Adrenal gland (tissue), 12 donors: ENCODE data around the gene MAPKBP1. TPM values are rescaled to one million over a fixed set of nuclear protein-coding genes. Genes with fewer than 3 reads are reported as not detected.

Experiments
- DNase-seq, 7 donors: peaks; one replicate each; pipeline ENCODE4 v3.0.0-alpha.2; 2019 to 2020
- H3K27ac ChIP-seq, 5 donors: fragments of 200-600 bp; sonication (generic) in 4 of 5; 1 replicate in 3 of 5; 2 replicates in 2 of 5; pipeline versions ENCODE4 v1.5.1 to v1.8.0; 2016 to 2020; ENCODE audit warnings: mild to moderate bottlenecking in 1 of 5
- H3K27me3 ChIP-seq: fragments of 200-600 bp; 2 replicates; pipeline ENCODE4 v1.8.0; 2021
- H3K36me3 ChIP-seq, 2 donors: fragments of 200-600 bp; replicated peaks in 1 of 2; 1 replicate in 1 of 2; 2 replicates in 1 of 2; pipeline versions ENCODE4 v1.5.1 to v1.8.0; 2018 to 2022
- H3K4me1 ChIP-seq, 2 donors: fragments of 200-600 bp; replicated peaks in 1 of 2; 1 replicate in 1 of 2; 2 replicates in 1 of 2; pipeline versions ENCODE4 v1.5.1 to v1.8.0; 2018 to 2021
- H3K4me3 ChIP-seq, 4 donors: fragments of 200-600 bp; sonication (generic) in 3 of 4; one replicate each; pipeline ENCODE4 v1.5.1; 2016 to 2018
- H3K9me3 ChIP-seq, 3 donors: fragments of 200-600 bp; sonication (generic) in 1 of 3; replicated peaks in 1 of 3; 1 replicate in 2 of 3; 2 replicates in 1 of 3; pipeline versions ENCODE4 v1.5.1 to v1.8.0; 2016 to 2021
- CTCF ChIP-seq, 6 experiments: fragments of 450-650 bp in 4 of 6; fragments of 200-600 bp in 2 of 6; sonication (generic) in 1 of 6; IDR thresholded peaks; 1 replicate in 5 of 6; 2 replicates in 1 of 6; pipeline versions ENCODE4 v1.5.1 to v1.8.0; 2016 to 2021; ENCODE audit warnings: antibody characterized with exemption in 6 of 6, mild to moderate bottlenecking in 2 of 6, moderate library complexity in 1 of 6
- POLR2A ChIP-seq, 2 donors: fragments of 450-650 bp; IDR thresholded peaks; one replicate each; pipeline ENCODE4 v1.6.1; 2017; ENCODE audit warnings: antibody characterized with exemption in 2 of 2, mild to moderate bottlenecking in 2 of 2, moderate library complexity in 1 of 2
- WGBS, 4 donors: extraction: QIAGEN DNeasy Blood & Tissue Kit in 2 of 4; methylation state at CpG; one replicate each; pipeline versions ENCODE4 v1.1.5 to v1.1.7; 2013 to 2017; 5-methylcytosine and 5-hydroxymethylcytosine counted together
- intact Hi-C, 2 donors: fragments of 100-400 bp; cut with DNase I; formaldehyde crosslinking; loops; one replicate each; pipeline versions ENCODE4 v1.14.1 to v1.15.0; 2022 to 2023
- polyA plus RNA-seq, 3 donors: library from polyadenylated mRNA; stranded (reverse); fragments of 200-250 nt in 2 of 3; fragments of 350-450 nt in 1 of 3; fragmentation: Illumina TruSeq in 1 of 3; extraction: RNeasy Lipid Tissue Mini Kit (QIAGEN cat#74804) in 1 of 3; gene quantifications; one replicate each; pipeline ENCODE4 v1.2.3, GENCODE V29; 2013 to 2014
- total RNA-seq, 9 donors: library from RNA; depleted of rRNA in 4 of 9; stranded (reverse); fragments of >200 nt in 4 of 9; fragments of 120-200 nt in 1 of 9; fragmentation: NEBNext Ultra II Directional in 1 of 9; extraction: Animal tissue kit (Norgen Biotek cat#: 25700) in 1 of 9; gene quantifications; one replicate each; pipeline versions ENCODE4 v1.1.0 to v1.2.4, GENCODE V29; 2013 to 2023
- donor health status: healthy with polysubstance abuse.
- donor health status: Bipolar disorder and iron deficiency.
- donor health status: DM: yes; HTN: yes; CAD: no.
- donor health status: DM: no; HTN: no; CAD: no.
- donor health status: DM: no; HTN: no; CAD: no.
- donor health status: DM: yes; HTN: yes; CAD: no.

The MAPKBP1 gene
- total and polyA plus RNA-seq, 12 donors = 10.1 to 60.7 (median 22.8) TPM

DNA sequence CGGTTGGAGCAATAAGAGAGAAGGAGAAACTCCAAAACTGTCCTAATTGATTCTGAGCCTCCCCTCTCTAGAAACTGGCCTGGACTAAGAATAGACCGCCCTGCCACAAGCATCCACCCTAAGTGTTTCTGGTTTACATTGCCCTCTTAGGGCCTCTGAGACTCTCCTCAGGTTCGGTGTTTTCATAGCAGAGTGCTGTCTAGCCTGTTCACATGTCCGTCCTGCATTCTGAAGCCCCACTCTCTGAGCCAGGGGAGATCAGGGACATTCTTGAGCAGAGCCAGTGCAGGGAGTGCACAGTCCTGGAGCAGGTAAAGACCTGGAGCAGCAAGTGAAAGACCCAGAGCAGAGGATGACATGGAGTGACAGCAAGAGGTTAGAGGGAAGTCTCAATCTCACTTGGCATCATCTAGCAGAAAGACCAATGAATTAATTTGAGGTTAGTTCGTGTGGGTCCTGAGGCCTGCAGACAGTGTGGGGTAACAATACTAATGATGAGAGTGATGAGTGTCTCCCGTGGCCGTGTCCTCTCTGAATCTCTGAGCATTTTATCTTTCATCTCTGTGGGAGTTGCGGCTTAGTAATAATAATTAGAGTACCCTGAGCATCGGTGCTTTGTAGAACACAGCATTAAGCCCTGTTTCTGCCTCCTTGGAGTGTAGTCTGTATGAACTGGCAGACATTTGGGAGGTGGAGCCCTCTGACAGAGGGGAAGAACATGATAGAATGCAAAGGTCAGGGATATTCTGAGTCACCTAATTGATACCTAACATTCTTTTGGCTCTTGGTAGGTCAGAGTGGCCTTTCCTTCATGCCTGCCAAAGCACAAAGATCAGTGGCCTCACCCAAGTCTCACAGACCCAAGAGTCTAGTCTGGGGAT lies 24.6 kb downstream of the MAPKBP1 start:
- H3K27me3 ChIP-seq = no peaks in the 10 kb centered on the region
- WGBS, 4 donors = 63 to 69% (median 65%) methylated on average over 9 of the region's 9 CpGs
- H3K4me3 ChIP-seq = no peak overlapping the region
- peaks cover 10 to 30% of the 10 kb centered on the region in 2 donors for H3K4me1 ChIP-seq
- TF ChIP-seq POLR2A (IDR thresholded peaks at IDR 0.05) (no peak), CTCF (IDR thresholded peaks at IDR 0.05) (no peak)
- no peaks in the 10 kb centered on the region for H3K9me3 ChIP-seq
- DNase-seq = peak in 5 of 7 donors; percentile 44 to 73 (median 51)
- H3K27ac ChIP-seq = peak overlapping the region in 3 of 5 donors; percentile 29 to 60 (median 47)
- peaks cover 0 to 10% of the 10 kb centered on the region in 2 donors for H3K36me3 ChIP-seq
- intact Hi-C loops = no loop called here

GRCh38 chr15:41799488-41799805 lies 25.2 kb downstream of the MAPKBP1 start:
- 60 to 80% (median 79%) methylated on average over 1 to 5 of the region's 5 CpGs for WGBS, 4 donors
- peaks cover 0 to 10% of the 10 kb centered on the region in 2 donors for H3K36me3 ChIP-seq
- H3K4me3 ChIP-seq = no peak overlapping the region
- TF ChIP-seq POLR2A (IDR thresholded peaks at IDR 0.05) (no peak), CTCF (IDR thresholded peaks at IDR 0.05) (no peak)
- H3K4me1 ChIP-seq = peaks cover 10 to 30% of the 10 kb centered on the region in 2 donors
- H3K27ac ChIP-seq = peak overlapping the region in 3 of 5 donors; percentile 22 to 60 (median 29)
- no peaks in the 10 kb centered on the region for H3K27me3 ChIP-seq
- DNase-seq = no peak
- intact Hi-C loops = no loop called here
- no peaks in the 10 kb centered on the region for H3K9me3 ChIP-seq

- no peak overlapping the region for H3K27ac ChIP-seq
- no peak for DNase-seq
- no peaks in the 10 kb centered on the region for H3K27me3 ChIP-seq
- no peak overlapping the region for H3K4me3 ChIP-seq
- WGBS, 4 donors = 97 to 100% (median 98%) methylated on average over 3 of the region's 3 CpGs
- intact Hi-C loops = no loop called here
- TF ChIP-seq POLR2A (IDR thresholded peaks at IDR 0.05) (no peak), CTCF (IDR thresholded peaks at IDR 0.05) (no peak)
- H3K36me3 ChIP-seq = peaks cover 0 to 10% of the 10 kb centered on the region in 2 donors
- no peaks in the 10 kb centered on the region for H3K9me3 ChIP-seq
- peaks cover 10 to 28% of the 10 kb centered on the region in 2 donors for H3K4me1 ChIP-seq
Observed at GRCh38 chr15:41801185-41801584, 26.9 kb downstream of the MAPKBP1 start.

- 94 to 100% (median 98%) methylated on average over 3 of the region's 3 CpGs for WGBS, 4 donors
- H3K27ac ChIP-seq = no peak overlapping the region
- no peaks in the 10 kb centered on the region for H3K9me3 ChIP-seq
- no peak for TF ChIP-seq POLR2A (IDR thresholded peaks at IDR 0.05)
- no peak for TF ChIP-seq CTCF (IDR thresholded peaks at IDR 0.05)
- DNase-seq = no peak
- intact Hi-C loops = no loop called here
- H3K27me3 ChIP-seq = no peaks in the 10 kb centered on the region
- H3K4me3 ChIP-seq = no peak overlapping the region
- H3K4me1 ChIP-seq = peaks cover 10 to 20% of the 10 kb centered on the region in 2 donors
- H3K36me3 ChIP-seq = peaks cover 0 to 10% of the 10 kb centered on the region in 2 donors
Observed at GRCh38 chr15:41801850-41802455, 27.7 kb downstream of the MAPKBP1 start.
